Measurements from ENCODE around the gene HERC2. TPM values are rescaled to one million over a fixed set of nuclear protein-coding genes. Genes with fewer than 3 reads are reported as not detected.

HERC2 gene
- total and polyA plus RNA-seq, 5 experiments from 2014 or later, result 7.9 to 46.4 (median 11.3) TPM

- POLR2A ChIA-PET, result no interaction called here
- Mint-ChIP-seq H3K27me3 (peaks cover 10 to 37% (median 30%) of the 10 kb centered on the region in 5 donors), H3K36me3 (peaks cover 11 to 18% (median 14%) of the 10 kb centered on the region in 3 donors), H3K9me3 (no peaks in the 10 kb centered on the region), H3K27ac (peak overlapping the region in 5 of 10 donors; percentile 15 to 84 (median 48)), H3K4me1 (peaks cover 7 to 16% (median 12%) of the 10 kb centered on the region in 4 donors), H3K4me3 (peak overlapping the region; percentile 77 to 90 (median 88))
- peak in 2 of 10 donors; percentile 12 to 30 for DNase-seq
- ATAC-seq, result peak; percentile 67 to 68
Observed at GRCh38 chr15:28107111-28107903, 214.7 kb downstream of the HERC2 start.

DNA sequence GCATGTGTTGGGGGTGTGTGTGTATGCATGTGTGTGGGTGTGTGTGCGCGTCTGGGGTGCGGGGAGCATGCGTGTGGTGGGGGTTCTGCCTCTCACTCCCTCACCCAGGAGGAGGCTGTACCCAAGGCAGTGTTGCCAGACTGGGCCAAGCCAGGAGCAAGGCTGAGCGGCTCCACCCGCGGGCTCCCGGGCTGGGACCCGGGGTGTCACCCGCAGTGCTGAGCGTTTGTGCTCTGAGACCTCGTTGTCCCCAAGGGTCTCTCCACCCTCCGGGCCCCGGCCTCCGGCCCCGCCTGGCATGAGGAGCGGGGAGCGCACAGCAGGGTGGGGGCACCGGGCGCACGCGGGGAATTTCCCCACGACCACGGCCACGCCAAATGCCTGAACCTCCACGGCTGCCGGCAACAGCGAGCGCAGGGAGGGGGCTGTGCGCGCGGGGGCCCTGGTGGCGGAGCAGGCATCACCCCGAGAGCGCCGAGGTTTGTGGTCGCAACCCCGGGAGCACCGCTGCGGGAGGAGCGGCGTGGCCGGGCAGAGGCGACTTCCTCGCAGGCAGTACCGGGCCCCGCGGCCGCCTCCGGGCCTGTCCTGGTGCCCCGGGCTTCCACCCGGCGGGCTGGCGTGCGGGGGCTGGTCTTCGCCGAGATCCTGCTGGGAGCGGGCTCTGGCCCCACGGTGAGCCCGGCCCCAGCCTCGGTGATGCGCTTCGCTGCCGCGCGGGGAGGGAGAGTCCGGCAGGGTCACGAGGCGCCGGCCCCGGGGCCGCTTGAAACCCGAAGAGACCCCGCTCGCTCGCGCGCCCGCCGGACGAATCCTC lies 215.5 kb downstream of the HERC2 start:
- Mint-ChIP-seq H3K9me3 (no peaks in the 10 kb centered on the region), H3K27me3 (peaks cover 10 to 45% (median 30%) of the 10 kb centered on the region in 5 donors), H3K27ac (peak overlapping the region in 1 of 10 donors; percentile 75), H3K4me3 (peak overlapping the region; percentile 23 to 89 (median 78)), H3K36me3 (peaks cover 3 to 10% (median 8%) of the 10 kb centered on the region in 3 donors), H3K4me1 (peaks cover 7 to 16% (median 12%) of the 10 kb centered on the region in 4 donors)
- POLR2A ChIA-PET, result no interaction called here
- peak in 3 of 10 donors; percentile 21 to 27 (median 26) for DNase-seq
- ATAC-seq, result peak; percentile 57 to 58

- Mint-ChIP-seq H3K4me1 (peaks cover 7 to 16% (median 12%) of the 10 kb centered on the region in 4 donors), H3K27me3 (peaks cover 10 to 50% (median 30%) of the 10 kb centered on the region in 5 donors), H3K27ac (peak overlapping the region in 1 of 10 donors; percentile 6), H3K36me3 (peaks cover 0 to 6% (median 5%) of the 10 kb centered on the region in 3 donors), H3K9me3 (no peaks in the 10 kb centered on the region), H3K4me3 (peak overlapping the region; percentile 23 to 89 (median 76))
- DNase-seq (no peak), ATAC-seq (no peak)
- POLR2A ChIA-PET, result no interaction called here
Observed at GRCh38 chr15:28105793-28106192, 216.2 kb downstream of the HERC2 start.

DNA sequence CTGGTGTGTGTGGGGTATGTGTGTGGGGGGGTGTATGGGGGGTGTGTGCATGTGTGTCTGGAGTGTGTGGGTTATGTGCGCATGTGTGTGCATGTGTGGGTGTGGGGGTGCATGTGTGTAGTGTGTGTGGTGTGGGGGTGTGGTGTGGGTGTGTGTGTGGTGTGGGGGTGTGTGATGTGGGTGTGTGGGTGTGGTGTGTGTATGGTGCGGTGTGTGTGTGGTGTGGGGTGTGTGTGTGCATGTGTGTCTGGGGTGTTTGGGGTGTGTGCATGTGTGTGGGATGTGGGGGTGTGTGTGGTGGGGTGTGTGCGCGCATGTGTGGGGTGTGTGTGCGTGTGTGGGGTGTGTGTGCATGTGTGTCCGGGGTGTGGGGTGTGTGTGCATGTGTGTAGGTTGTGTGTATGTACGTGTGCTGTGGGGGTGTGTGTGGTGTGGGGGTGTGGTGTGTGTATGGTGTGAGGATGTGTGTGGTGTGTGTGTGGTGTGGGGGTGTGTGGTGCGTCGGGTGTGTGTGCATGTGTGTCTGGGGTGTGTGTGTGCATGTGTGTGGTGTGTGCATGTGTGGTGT lies 216.7 kb downstream of the HERC2 start:
- Mint-ChIP-seq H3K4me1 (peaks cover 8 to 17% (median 12%) of the 10 kb centered on the region in 4 donors), H3K4me3 (peak overlapping the region in 7 of 10 donors; percentile 23 to 87 (median 77)), H3K27me3 (peaks cover 11 to 55% (median 33%) of the 10 kb centered on the region in 5 donors), H3K36me3 (peaks cover 0 to 6% (median 6%) of the 10 kb centered on the region in 3 donors), H3K27ac (no peak overlapping the region), H3K9me3 (no peaks in the 10 kb centered on the region)
- POLR2A ChIA-PET, result no interaction called here
- ATAC-seq, result no peak
- no peak for DNase-seq

DNA sequence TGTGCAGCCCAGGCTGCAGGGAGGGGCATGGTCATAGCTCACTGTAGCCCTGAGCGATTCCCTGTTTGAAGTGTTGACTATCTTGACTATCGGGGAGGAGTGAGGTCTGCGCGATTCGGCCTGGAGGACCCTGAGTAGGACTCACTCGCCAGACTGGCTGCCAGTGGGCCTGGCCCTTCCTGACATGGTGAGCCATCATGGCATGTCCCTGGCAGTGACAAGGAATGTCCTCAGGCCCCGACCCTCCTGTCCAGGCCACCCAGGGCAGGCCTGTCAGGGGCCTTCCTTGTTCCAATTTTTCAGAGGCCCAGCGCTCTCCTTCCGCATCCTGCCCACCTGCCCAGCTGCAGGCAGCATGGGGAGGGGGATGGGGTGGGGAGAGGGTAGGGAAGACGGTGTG lies 217.7 kb downstream of the HERC2 start:
- Mint-ChIP-seq H3K27ac (peak overlapping the region in 1 of 10 donors; percentile 42), H3K36me3 (peaks cover 0 to 14% (median 6%) of the 10 kb centered on the region in 3 donors), H3K4me3 (peak overlapping the region in 1 of 10 donors; percentile 77), H3K4me1 (peaks cover 16 to 26% (median 18%) of the 10 kb centered on the region in 4 donors), H3K9me3 (no peaks in the 10 kb centered on the region), H3K27me3 (peaks cover 19 to 65% (median 42%) of the 10 kb centered on the region in 5 donors)
- no peak for ATAC-seq
- POLR2A ChIA-PET, result no interaction called here
- DNase-seq, result no peak

GRCh38 chr15:28103831-28104230 lies 218.1 kb downstream of the HERC2 start:
- DNase-seq, result no peak
- Mint-ChIP-seq H3K27me3 (peaks cover 21 to 68% (median 42%) of the 10 kb centered on the region in 5 donors), H3K9me3 (no peaks in the 10 kb centered on the region), H3K4me3 (no peak overlapping the region), H3K27ac (no peak overlapping the region), H3K4me1 (peaks cover 16 to 26% (median 20%) of the 10 kb centered on the region in 4 donors), H3K36me3 (peaks cover 0 to 14% (median 6%) of the 10 kb centered on the region in 3 donors)
- ATAC-seq, result no peak
- POLR2A ChIA-PET, result no interaction called here

GRCh38 chr15:28101983-28102441 lies 220.0 kb downstream of the HERC2 start:
- peaks cover 25 to 41% (median 28%) of the 10 kb centered on the region in 4 donors for H3K4me1 Mint-ChIP-seq
- no peak overlapping the region for H3K4me3 Mint-ChIP-seq
- no peaks in the 10 kb centered on the region for H3K9me3 Mint-ChIP-seq
- ATAC-seq, result no peak
- H3K27me3 Mint-ChIP-seq, result peaks cover 31 to 81% (median 56%) of the 10 kb centered on the region in 5 donors
- no peak for DNase-seq
- H3K36me3 Mint-ChIP-seq, result peaks cover 0 to 14% (median 6%) of the 10 kb centered on the region in 3 donors
- POLR2A ChIA-PET, result no interaction called here
- no peak overlapping the region for H3K27ac Mint-ChIP-seq

DNA sequence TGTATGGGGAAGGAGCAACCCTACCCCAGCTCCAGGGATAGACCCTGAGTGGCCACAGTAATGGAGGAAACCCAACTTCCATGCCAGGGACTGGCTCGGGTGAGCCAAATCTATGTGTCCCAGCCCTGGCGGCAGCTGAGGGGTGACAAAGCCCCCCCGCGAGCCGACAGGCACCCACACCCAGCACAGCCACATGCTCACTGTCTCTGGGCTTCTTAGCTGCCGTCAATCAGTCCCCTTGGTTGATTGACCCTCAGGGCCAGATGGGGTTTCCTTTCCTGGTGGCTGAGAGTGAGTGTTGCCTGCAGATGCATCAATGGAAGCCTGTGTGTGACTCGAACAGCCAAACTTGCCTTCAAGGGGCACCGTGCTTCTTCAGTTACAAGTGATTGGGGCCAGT lies 220.8 kb downstream of the HERC2 start:
- Mint-ChIP-seq H3K27ac (no peak overlapping the region), H3K4me3 (peak overlapping the region in 1 of 10 donors; percentile 19), H3K27me3 (peaks cover 31 to 84% (median 58%) of the 10 kb centered on the region in 5 donors), H3K36me3 (peaks cover 0 to 14% (median 6%) of the 10 kb centered on the region in 3 donors), H3K4me1 (peaks cover 26 to 43% (median 29%) of the 10 kb centered on the region in 4 donors), H3K9me3 (peaks cover 0 to under 1% (median 0%) of the 10 kb centered on the region in 9 donors)
- POLR2A ChIA-PET, result no interaction called here
- DNase-seq (no peak), ATAC-seq (no peak)

DNA sequence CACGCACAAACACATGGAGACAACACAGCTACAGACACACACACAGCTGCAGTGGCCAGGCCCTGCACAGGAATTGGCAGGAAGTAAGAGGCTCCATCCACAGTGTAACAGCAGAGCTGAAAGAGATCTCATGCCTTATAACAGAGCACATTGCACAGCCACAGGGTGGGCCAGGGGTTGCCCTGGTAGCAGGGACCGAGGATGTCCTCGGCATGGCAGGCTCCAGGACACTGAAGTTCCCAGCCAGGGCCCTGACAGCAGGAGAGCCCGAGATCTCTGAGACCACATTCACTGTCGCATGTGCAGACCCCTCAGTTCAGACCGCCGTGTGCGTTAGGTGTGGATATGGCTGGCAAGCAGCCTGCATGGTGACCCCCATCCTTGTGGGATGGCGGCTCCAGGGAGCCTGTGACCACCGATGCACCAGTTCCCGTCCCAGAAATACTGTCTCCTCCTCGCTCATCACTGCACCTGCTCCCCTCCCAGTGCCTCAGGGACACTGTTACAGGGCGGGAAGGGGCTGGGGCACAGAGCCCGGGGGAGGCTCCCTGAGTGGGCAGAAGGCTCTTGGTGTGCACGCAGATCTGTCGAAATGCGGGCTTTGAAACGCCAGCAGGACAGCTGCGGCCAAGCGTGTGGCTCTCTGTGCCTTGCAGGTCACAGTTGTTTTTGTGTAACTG lies 221.3 kb downstream of the HERC2 start:
- POLR2A ChIA-PET, result no interaction called here
- H3K27me3 Mint-ChIP-seq, result peaks cover 33 to 84% (median 56%) of the 10 kb centered on the region in 5 donors
- peaks cover 0 to 2% (median 0%) of the 10 kb centered on the region in 9 donors for H3K9me3 Mint-ChIP-seq
- H3K4me1 Mint-ChIP-seq, result peaks cover 23 to 43% (median 29%) of the 10 kb centered on the region in 4 donors
- peak overlapping the region in 2 of 10 donors; percentile 5 to 48 for H3K4me3 Mint-ChIP-seq
- no peak for DNase-seq
- no peak for ATAC-seq
- H3K36me3 Mint-ChIP-seq, result peaks cover 0 to 14% (median 2%) of the 10 kb centered on the region in 3 donors
- no peak overlapping the region for H3K27ac Mint-ChIP-seq

- peak overlapping the region in 3 of 10 donors; percentile 4 to 27 (median 12) for H3K27ac Mint-ChIP-seq
- ATAC-seq (no peak), DNase-seq (no peak)
- H3K4me1 Mint-ChIP-seq, result peaks cover 22 to 34% (median 31%) of the 10 kb centered on the region in 4 donors
- H3K9me3 Mint-ChIP-seq, result peaks cover 0 to 2% (median 0%) of the 10 kb centered on the region in 9 donors
- H3K4me3 Mint-ChIP-seq, result peak overlapping the region; percentile 0 to 79 (median 56)
- H3K27me3 Mint-ChIP-seq, result peaks cover 30 to 80% (median 51%) of the 10 kb centered on the region in 5 donors
- peaks cover 0 to 14% (median 0%) of the 10 kb centered on the region in 3 donors for H3K36me3 Mint-ChIP-seq
- POLR2A ChIA-PET, result no interaction called here
Observed at GRCh38 chr15:28099555-28100140, 222.3 kb downstream of the HERC2 start.

- H3K9me3 Mint-ChIP-seq, result peaks cover 0 to 3% (median 0%) of the 10 kb centered on the region in 9 donors
- POLR2A ChIA-PET, result no interaction called here
- H3K4me1 Mint-ChIP-seq, result peaks cover 22 to 36% (median 32%) of the 10 kb centered on the region in 4 donors
- DNase-seq (peak; percentile 51 to 74 (median 61)), ATAC-seq (peak; percentile 10 to 26)
- H3K27ac Mint-ChIP-seq, result peak within 1 kb of the TSS in 4 of 10 donors; percentile 4 to 41 (median 20)
- peaks cover 0 to 15% (median 0%) of the 10 kb centered on the region in 3 donors for H3K36me3 Mint-ChIP-seq
- peaks cover 30 to 77% (median 50%) of the 10 kb centered on the region in 5 donors for H3K27me3 Mint-ChIP-seq
- H3K4me3 Mint-ChIP-seq, result peak within 1 kb of the TSS; percentile 0 to 85 (median 79)
Observed at GRCh38 chr15:28098766-28099554, 223.0 kb downstream of the HERC2 start, which contains the start of gene OCA2. Gene OCA2 (minus strand): TSS chr15:28099315. CDS start chr15:28081874, 17,441 bp downstream.

Measured in naive thymus-derived CD8-positive, alpha-beta T cell (primary cell).